22Rv1 (cell line): Measurements from ENCODE around the gene GLIS1.

Source experiments
- H3K27ac ChIP-seq: fragments of 450-650 bp; 2 replicates; pipeline ENCODE4 v1.5.1; 2017
- CTCF ChIP-seq: fragments of 450-650 bp; IDR thresholded peaks from 2 replicates; pipeline ENCODE4 v1.5.1; 2017; ENCODE audit warnings: mild to moderate bottlenecking
- ZFX ChIP-seq: fragments of 450-650 bp; IDR thresholded peaks from 2 replicates; pipeline ENCODE4 v1.6.1; 2017; ENCODE audit warnings: antibody characterized with exemption, borderline replicate concordance

GLIS1 gene

GRCh38 chr1:53617382-53617781 is 121.6 kb downstream of the GLIS1 start:
- H3K27ac ChIP-seq = no peak overlapping the region
- no peak for TF ChIP-seq ZFX
- no peak for TF ChIP-seq CTCF

DNA sequence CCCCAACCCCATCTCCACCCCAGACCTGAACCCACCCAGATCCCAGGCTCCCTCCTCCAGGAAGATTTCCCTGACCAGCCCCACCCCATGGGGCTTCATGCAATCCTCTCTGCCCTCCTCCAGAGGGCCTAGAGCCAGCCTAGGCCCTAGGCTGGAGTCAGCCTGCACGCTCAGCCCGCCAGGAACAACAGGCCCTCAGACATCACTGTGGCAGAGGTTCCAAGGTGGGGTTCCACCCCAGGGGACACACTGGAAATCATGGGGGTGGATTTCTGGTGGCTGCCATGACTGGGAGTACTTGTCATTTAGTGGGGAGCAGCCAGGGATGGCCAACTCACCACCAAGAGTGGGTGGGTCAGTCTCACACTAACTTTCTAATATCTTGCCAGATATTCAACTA is 122.0 kb downstream of the GLIS1 start:
- no peak for TF ChIP-seq ZFX
- no peak for TF ChIP-seq CTCF
- no peak overlapping the region for H3K27ac ChIP-seq

- TF ChIP-seq ZFX = no peak
- no peak for TF ChIP-seq CTCF
- H3K27ac ChIP-seq = no peak overlapping the region
Measured at GRCh38 chr1:53616511-53616910, 122.5 kb downstream of the GLIS1 start.

DNA sequence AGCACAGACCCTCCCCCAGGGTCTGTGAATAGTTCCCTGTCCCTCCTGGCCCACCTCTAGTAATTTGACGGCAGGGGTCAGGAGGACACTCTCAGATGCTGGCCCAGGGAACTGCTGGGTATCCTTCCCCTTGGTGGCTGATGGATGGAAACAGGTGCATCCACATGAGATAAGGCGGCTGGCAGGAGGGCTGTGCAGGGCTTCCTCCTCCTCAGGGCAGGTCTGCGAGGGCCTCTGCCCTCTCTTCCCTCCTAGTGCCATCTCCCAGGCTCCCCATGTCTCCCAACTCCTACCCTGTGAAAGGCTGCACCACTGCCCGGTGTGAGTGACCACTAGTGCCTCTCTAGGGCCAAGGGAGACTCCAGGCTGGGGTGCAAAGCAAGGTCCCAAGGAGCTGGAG is 123.9 kb downstream of the GLIS1 start:
- H3K27ac ChIP-seq = no peak overlapping the region
- TF ChIP-seq CTCF (no peak), ZFX (no peak)

DNA sequence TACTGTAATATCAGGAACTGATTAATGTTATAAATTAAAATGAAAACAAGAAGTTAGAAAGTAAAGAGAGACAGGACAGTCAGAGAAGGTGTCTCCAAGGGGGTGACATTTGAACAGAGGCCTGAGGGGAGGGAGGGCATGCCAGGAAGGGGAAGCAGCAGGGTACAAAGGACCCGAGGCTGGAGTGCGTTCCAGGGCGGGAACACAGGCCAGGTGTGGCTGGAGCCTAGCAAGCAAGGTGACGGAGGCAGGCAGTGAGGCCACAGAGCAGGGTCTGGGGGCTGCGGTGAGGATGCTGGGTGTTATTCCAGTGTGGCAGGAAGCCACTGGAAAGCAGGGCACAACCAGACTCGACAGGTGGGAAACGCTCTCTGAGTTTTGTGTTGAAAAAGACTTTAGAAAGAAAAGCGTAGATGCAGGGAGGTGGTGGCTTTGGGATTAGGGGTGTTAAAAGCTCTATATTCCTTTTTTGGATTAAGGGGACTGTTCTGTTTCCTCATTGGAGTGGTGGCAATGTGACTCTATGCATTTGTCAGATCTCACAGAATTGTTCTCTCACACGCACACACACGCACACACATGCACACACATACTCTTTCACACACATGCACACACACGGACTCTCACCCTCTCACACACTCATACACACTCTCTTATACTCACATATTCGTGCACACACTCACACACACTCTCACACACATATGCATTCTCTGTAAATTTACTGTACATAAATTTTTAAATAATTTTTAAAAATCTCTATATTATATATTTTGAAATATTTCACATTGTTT is 124.5 kb downstream of the GLIS1 start:
- H3K27ac ChIP-seq = no peak overlapping the region
- TF ChIP-seq CTCF = no peak
- no peak for TF ChIP-seq ZFX

DNA sequence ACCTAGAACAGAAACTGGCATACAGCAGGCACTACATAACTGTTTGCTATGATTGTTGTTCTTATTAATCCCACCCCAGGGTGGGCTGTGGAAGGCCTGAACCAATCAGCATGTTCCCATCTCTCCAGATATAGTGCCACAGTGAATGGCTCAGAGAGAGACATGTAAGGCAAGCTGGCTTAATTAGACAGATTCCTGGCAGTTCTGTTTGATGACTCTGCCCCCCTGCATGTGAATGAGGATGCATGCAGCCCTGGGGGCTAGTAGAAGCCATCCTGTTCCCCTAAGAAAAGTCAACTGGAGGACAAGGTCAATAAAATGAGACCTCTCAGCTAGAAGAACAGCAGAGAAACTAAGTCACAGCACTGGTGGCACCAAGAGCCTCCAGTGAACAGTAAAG is 130.3 kb downstream of the GLIS1 start:
- H3K27ac ChIP-seq = no peak overlapping the region
- TF ChIP-seq ZFX (no peak), CTCF (no peak)

DNA sequence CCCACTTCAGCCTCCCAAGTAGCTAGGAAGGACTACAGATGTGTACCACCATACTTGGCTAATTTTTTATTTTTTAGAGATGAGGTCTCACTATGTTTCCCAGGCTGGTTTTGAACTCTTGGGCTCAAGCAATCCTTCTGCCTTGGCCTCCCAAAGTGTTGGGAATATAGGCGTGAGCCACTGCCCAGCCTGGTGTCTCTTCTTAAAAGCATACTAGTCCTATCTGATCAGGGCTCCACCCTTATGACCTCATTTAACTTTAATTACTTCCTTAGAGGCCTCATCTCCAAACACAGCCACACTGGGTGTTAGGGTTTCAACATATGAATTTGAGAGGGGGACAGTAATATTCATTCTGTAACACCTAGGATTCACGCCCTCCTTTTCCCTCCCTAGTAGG is 130.9 kb downstream of the GLIS1 start:
- TF ChIP-seq CTCF (no peak), ZFX (no peak)
- H3K27ac ChIP-seq = no peak overlapping the region
